GM21825 (cell line): ENCODE measurements around the gene ESR1.

Source experiments
- ATAC-seq: cut with Tn5 transposase; IDR thresholded peaks from one replicate; pipeline ENCODE4 v1.9.1; 2021; ENCODE audit warnings: mild to moderate bottlenecking, moderate library complexity; ENCODE audit not compliant: unreplicated experiment

The ESR1 gene

GRCh38 chr6:152089992-152090391, 282.5 kb downstream of the ESR1 start:
- ATAC-seq, result no peak

GRCh38 chr6:152091201-152091600, 283.7 kb downstream of the ESR1 start:
- ATAC-seq, result no peak

GRCh38 chr6:152091851-152092341, 284.4 kb downstream of the ESR1 start:
- no peak for ATAC-seq

- ATAC-seq, result no peak
These were observed 286.2 kb downstream of the ESR1 start for GRCh38 chr6:152093711-152094110.

- no peak for ATAC-seq
These were observed 286.8 kb downstream of the ESR1 start for GRCh38 chr6:152094276-152094675.

GRCh38 chr6:152094992-152095592, 287.6 kb downstream of the ESR1 start:
- no peak for ATAC-seq

GRCh38 chr6:152096863-152097496, 289.5 kb downstream of the ESR1 start:
- no peak for ATAC-seq

- no peak for ATAC-seq
These were observed 291.2 kb downstream of the ESR1 start for GRCh38 chr6:152098683-152099082.

GRCh38 chr6:152099446-152100182, 292.1 kb downstream of the ESR1 start:
- ATAC-seq, result no peak

- no peak for ATAC-seq
These were observed 292.7 kb downstream of the ESR1 start for GRCh38 chr6:152100183-152100618.

- ATAC-seq, result no peak
These were observed 300.5 kb downstream of the ESR1 start for GRCh38 chr6:152107973-152108372.

GRCh38 chr6:152110886-152111820, 303.7 kb downstream of the ESR1 start:
- no peak for ATAC-seq

GRCh38 chr6:152112491-152113261, 305.2 kb downstream of the ESR1 start:
- ATAC-seq, result no peak

- ATAC-seq, result peak; percentile 68
These were observed 310.0 kb downstream of the ESR1 start for GRCh38 chr6:152117156-152118133.

GRCh38 chr6:152118224-152118623, 310.7 kb downstream of the ESR1 start:
- ATAC-seq, result no peak

- ATAC-seq, result no peak
These were observed 311.2 kb downstream of the ESR1 start for GRCh38 chr6:152118678-152119077.

GRCh38 chr6:152119831-152120230, 312.3 kb downstream of the ESR1 start:
- no peak for ATAC-seq

- ATAC-seq, result no peak
These were observed 314.4 kb downstream of the ESR1 start for GRCh38 chr6:152121910-152122309.

GRCh38 chr6:152122434-152122833, 315.0 kb downstream of the ESR1 start:
- ATAC-seq, result no peak
